GM18517 (cell line): ENCODE data around the gene NOSIP.

ENCODE experiments used
- ATAC-seq: cut with Tn5 transposase; IDR thresholded peaks from one replicate; pipeline ENCODE4 v1.9.1; 2021; ENCODE audit warnings: mild to moderate bottlenecking, moderate library complexity; ENCODE audit not compliant: unreplicated experiment

NOSIP gene

DNA sequence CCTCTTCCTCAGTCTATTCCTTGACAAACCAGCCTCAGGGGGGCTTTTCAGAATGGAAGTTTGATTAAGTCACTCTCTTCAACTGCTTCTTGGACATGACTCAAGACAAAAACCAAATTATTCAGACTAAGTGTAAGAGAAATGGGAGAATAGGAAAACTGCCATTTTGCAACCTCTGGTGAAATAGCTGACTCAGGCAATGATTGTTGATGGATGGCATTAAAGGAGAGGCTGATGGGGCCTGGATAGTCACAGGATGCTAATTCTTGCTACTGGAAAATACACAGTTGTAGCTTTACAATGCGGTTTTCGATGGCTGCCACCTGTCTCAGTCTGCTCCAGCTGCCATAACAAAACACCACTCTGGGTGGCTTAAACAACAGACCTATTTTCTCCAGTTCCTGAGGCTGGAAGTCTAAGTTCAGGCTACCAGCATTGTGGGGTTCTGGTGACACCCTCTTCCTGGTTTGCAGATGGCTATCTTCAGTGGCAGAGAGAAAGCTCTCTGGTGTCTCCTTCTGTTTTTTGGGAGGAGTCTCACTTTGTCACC lies 6.1 kb downstream of the NOSIP start:
- ATAC-seq: no peak

DNA sequence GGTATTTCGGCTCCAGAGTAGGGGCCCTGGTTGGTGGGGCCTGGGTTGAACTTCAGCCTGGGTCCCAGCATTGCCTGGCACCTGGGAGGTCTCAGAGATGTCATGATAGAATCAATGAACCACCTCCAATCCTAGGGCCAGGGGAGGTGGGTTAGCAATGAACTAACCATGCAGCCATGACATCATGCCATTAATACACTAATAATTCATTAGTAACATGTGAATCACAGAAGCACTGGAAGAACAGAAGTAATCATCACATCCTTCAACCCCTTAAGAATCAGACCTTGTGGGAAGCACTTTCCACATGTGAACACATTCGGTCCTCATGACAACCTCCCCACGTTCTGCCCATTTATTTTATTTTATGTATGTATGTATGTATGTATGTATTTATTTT lies 6.9 kb downstream of the NOSIP start:
- no peak for ATAC-seq

DNA sequence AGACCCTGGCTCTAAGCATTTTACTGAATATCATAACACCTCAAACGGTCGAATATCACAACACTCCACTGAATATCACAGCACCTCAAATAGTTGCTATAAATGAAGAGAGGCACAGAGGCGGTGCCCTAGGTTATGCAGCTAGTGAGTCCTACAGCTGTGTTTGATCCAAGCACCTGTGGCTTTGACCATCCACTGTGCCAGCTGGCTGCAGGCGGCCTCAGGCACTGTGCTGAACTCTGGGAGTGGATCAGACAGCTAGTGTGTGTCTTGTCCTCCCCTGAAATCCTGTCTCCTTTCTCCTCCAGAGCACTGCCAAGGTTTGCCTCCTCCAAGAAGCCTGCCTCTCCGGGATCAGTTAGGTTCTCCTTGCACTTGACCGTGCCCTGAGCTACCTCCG lies 7.3 kb downstream of the NOSIP start:
- ATAC-seq: no peak

DNA sequence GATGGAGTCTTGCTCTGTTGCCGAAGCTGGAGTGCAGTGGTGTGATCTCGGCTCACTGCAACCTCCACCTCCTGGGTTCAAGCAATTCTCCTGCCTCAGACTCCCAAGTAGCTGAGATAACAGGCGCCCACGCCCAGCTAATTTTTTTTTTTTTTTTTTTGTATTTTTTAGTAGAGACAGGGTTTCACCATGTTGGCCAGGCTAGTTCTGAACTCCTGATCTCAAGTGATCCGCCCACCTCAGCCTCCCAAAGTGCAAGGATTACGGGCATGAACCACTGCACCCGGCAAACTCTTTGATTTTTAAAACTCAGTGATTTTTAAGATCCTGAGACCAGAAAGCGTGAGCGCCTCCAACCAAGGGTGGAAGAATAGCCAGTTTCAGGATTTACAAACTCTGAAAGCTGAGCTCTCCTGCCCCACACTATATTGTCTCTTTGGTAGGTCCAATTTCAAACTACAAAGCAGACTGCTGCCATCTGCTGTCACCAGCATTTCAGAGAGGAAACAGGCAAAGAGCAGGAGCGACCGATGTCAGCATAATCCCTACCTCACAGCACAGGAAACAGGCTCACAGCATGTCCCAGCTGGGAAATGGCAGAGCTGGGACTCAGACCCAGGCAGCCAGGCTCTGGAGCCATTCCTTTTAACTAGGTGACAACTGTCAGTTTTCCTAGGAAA lies 9.2 kb downstream of the NOSIP start:
- no peak for ATAC-seq

DNA sequence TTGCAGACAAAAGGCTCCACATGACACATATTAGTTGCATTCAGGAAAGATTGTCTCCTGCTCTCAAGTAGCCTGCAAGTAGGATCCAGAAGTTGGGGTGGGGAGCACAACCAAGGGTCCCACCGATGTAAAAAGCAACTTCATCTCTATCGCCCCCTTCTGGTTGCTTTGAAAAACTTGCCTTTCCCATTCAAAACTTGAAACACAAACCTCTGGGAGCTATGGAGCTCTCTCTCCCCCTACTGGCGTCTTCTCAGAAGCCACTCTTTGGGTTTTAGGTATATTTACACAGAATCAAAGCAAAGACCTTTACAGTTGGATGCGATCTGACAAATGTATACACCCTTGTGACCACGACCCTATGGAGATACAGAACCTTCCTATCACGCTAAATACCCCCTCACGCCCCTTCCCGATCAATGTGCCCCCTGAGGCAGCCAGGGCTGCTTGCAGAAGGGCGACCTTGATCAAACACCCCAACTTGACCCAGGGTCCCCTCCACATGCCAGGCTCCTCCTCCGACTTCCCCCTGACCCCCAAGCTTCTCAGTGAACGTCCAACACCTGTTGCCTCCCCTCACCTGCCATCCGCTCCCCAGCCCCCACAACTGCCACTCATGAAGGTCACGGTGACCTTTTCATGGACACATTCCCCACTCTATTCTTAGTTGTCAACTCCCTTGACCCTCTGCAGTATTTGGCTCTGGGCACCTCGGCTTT lies 10.1 kb downstream of the NOSIP start:
- ATAC-seq: peak; percentile 57

DNA sequence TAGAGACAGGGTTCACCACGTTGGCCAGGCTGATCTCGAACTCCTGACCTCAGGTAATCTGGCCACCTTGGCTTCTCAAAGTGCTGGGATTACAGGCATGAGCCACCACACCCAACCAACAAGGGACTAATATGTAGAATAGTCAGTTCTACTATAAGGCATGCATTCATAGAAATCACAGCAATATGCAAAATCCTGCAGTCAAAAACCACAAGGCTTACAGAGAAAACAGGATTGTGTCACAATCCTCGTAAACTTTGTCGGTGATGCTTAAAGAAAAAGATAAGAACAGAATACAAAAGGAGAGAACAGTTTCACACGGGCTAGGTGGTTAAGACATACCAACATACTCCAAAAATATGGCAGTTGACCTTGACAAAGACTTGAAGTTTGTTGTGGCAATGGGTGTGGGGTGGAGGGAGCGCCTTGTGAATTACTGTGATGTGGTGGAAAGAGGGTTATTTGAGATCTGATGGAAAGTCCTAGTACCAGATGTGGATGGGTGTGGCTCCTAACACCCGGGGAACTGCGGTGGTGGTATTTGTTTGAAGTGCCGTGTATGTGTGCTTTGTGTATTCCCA lies 12.4 kb downstream of the NOSIP start:
- no peak for ATAC-seq

DNA sequence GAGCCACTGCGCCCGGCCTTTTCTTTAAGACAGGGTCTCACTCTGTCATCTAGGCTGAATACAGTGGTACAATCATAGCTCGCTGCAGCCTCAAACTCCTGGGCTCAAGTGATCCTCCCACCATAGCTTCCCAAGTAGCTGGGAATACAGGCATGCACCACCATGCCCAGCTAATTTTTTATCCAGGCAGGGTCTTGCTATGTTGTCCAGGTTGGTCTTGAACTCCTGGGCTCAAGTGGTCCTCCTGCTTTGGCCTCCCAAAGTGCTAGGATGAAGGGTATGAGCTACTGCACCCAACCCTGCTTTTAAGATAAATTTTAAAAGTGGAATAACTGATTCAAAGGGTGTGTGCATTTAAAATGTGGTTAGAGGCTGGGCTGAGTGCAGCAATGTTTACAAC lies 14.1 kb downstream of the NOSIP start:
- ATAC-seq: no peak

DNA sequence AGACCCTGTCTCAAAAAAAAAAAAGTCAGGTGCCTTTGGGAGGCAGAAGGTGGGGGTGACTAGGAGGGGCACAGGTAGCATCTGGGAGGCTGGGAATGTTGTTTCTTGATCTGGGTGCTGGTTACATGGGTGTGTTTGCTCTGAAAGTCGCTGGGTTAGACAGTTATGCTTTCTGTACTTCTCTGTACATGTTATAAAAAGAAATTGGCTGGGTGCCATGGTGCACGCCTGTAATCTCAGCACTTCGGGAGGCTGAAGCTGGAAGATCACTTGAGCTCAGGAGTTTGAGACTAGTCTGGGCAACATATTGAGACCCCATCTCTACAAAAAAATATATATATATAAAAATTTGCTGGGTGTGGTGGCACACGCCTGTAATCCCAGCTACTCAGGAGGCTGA lies 15.1 kb downstream of the NOSIP start:
- no peak for ATAC-seq

DNA sequence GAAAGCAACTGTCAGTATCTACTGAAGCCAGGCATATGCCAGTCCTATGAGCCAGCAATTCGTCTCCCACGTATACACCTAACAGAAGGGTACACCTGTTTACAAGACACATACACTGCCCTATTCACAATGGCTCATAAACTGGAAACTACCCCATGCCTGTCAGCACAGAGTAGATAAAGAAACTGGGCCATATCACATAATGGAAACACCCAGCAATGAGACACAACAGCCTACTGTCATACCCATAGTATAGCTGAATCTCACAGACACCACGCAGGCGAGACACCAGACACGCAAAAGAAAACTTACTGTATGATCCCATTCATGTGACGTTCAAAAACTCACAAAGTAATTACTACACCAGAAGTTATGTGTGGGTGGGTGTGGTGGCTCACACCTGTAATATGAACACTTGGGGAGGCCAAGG lies 15.7 kb downstream of the NOSIP start:
- ATAC-seq: no peak

DNA sequence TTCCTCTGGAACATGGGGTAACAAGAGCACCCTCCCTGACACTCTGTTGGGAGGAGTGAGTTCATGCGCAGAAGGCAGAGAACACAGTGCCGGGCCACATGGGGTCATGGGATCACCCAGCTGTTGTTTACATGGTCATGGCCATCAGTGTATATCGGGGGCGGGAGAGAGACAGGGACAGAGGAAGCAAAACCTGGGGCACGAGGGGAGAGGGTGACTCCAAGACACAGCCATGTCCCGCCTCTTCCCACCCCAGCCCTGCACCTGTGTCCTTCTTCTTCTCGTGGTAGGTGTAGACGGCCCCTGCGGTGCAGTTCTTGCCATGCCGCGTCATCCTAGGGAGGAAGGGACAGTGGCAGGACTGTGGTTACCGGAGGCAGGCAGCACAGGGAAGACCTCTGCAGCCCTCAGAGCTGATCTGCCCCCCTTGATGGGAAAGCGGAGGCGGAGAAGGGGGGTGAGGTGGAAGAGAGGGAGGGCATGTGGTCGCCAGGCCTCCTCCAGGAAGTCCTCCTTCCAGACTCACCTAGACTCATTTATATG lies 19.9 kb downstream of the NOSIP start:
- no peak for ATAC-seq

DNA sequence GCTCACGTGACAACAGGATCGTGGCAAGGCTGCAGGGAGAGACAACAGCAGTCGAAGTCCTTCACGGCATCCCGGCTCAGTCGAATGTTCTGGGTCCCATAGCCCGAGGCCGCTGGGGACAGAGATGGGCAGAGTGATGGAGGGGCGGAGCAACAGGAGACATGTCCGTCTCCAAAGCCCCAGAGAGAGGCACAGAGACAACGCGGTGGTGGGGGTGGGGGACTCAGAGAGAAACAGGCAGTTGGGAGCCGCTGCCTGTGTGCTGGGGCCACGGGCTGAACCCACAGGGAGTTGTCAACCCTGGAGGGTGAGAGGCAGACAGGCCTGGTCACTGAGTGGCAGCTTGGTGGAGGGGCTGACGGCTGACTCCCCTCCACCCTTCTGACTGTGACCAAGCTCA lies 20.4 kb downstream of the NOSIP start:
- ATAC-seq: no peak

DNA sequence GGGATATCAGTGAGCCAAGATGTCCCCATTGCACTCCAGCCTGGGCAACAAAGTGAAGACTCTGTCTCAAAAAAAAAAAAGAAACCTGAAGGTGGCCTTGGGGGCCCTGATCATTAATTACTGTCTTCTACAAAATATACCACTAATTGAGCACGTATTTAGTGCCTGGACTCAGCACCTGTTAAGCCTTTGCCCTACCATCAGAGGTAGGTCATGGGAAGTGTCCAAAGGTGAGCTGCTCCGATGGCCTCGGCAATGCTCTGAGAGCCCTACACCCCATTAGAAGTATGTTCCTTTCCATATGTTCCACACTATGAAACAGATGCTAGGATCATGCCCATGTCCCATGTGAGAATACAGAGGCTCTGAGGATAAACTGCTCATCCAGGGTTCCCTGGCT lies 20.9 kb downstream of the NOSIP start:
- ATAC-seq: no peak

DNA sequence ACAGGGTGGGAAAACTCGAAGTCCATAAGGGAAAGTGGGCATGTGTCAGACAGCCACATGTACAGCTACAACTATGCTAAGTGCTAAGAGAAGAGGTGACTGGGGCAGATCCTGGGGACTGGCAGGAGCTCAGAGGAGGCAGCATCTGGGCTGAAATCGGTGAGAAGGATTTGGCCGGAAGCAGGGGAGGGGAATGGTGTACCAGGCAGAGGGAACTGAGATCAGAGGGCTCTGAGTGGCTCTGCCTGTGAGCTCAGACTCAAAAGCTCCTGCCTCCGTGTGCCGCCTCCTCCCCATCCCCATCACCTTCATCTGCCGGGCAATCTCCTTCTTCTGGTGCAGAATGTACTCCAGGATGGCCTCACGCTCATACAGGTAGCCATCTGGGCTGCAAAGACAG lies 21.8 kb downstream of the NOSIP start:
- no peak for ATAC-seq

DNA sequence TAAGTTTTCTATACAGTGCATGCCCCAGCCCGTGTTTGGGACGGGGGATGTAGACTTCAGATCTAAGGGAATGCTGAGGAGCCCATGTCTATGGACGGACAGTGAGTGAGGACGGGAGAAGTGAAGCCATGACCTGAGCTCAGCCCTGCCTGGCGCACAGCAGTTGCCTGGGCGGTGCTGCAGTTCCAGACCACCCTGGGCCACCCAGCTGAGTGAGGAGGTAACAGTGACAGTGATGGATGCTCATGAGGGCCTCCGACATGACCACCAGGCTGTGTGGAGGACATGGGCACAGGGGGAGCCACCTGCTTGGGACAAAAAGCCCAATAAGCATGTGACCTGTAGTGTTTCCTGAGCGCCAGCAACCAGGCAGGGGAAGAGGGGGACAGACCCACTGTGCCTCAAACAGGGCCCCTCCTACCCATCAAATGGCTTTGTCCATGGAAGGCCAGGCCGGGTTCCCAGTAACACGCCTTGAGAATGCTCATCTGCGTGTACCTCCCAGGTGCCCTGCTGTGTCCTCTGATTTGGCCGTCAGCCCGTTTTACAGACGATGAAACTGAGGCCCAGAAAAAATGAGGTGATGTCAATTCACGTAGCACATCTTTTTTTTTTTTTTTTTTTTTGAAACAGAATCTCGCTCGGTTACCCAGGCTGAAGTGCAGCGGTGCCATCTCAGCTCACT lies 22.6 kb downstream of the NOSIP start:
- ATAC-seq: no peak

DNA sequence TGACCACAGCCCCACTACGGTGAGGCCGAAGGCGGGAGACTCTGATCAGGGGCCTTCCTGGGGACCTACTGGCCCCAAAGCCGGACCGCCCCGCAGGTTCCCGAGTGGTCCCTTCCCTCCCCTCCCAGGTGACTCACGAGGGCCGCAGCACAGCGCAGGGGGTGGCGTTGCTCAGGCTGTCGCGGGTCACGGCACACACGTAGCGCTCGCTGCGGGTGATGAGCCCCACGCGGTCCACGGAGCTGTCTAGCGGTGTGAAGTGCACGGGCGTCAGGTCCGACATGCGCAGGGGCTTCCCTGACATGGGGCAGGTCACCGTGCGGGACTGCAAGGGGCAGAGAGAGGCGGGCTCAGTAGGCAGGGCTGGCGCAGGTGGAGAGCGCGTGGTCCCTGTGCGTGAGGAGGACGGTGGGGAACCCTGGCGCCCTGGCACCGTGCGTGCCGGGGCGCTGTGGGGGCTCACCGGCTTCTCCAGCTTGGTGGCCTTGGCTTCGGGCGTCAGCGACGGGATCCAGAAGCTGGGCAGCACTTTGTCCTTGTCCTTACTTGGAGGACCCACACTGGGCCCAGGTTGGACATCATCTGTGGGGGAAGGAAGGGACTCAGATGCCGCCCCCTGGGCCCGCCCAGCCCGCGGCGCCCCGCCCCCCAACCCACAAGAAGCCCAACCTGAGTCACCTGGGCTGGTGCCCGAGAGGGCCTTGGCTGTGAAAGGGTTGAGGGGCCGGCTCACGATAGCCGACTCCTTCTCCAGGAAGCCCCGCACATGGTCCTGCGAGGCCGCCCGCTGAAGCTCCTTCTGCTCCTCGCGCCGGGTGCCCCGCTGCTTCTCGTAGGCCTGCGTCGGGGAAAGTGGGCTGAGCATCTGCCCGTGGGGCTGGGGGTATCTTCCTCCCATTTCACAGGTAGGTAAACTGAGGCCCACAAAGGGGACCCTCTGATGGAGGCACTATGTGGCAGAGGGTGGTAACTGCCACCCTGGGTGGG lies 23.7 kb downstream of the NOSIP start:
- ATAC-seq: no peak

DNA sequence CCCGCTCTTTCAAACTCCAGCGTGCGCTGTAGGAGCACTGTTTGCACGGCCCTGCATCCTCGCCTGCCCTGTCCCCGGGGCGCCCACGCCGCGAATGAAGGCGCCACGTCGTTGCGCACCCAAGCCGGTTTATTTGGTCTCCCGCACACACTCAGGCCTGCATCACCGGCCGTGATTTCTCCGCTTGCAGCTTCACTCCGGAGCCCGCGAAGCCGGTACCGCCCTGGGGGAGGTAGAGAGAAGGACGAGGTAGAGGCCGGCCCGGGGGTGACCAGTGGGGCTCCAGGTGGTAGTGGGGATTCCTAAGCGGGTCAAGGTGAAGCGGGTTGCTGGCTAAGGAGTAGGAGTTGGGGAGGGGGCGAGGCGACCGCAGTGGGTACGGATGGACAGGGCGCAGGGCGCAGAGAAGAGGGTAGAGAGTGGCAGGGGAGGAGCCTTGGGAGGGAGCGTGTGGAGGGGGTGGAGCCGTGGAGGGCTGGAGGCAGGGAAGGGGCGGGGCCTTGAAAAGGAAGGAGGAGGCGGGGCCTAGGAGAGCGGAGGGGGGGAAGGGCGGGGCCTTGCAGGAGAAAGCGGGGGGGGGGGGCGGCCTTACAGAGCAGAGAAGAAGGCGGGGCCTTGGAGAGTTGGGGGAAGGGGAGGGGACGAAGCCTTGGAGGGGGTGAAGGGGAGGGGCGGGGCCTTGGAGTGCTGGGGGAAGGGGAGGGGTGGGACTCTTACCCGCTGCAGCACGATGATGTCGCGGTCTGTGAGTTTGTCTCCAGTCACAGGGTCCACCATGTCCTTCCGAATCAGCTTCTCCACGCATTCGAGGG lies 24.6 kb downstream of the NOSIP start:
- ATAC-seq: no peak

DNA sequence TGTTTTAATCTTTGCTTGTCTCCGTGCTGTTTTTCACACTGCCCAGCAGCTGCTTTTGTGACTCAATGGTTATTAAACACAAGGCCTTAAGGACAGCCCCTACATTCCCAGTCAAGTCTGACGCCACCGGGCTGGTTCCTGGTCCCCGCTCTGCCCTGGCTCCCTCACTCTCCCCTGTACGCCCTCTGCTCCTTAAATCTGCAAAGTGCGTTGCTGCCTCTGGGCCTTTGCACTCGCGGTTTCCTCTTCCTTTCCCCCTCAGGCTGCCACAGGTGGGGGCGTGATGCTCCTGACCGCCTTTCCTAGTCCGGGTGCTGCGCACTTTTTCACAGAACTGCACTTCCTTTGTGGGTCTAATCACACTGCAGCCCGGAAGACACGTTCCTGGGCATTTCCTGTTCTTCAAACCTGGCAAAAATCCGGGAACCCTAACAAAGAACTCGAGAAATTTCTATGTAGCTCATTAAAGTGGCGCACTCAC lies 25.6 kb downstream of the NOSIP start:
- ATAC-seq: no peak

DNA sequence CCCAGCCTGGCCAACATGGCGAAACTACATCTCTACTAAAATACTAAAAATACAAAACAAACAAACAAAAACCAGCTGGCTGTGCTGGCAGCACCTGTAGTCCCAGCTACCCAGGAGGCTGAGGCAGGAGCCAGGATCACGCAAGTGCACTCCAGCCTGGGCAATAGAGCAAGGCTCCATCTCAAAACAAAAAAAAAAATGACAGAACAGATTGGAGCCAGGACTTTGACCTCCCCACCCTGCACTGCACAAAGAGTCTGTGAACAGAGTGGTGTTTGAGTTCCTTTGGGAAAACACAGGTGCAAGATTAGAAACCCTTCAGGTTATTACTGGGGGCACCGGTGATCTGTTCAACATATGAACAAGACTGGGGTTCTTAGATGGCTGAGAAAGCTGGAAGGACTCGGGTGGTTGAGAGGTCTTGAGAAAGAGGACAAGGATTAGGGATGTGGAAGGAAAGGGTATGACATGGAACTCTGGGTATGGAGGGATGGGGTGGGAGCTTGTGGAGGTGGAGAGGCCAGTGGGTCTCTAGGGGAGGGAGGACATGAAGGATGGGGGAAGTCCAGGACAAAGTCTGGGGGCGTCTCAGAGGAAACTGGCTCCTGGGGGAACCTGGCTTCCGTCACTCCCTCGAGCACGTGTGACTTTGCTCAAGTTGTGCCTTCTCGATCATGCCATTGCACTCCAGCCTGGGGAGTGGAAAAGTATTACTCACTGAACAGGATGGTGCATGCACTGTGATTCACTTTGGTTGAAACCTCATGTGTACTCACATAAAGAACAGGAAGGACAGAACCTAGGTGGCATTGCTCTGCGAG lies 26.7 kb downstream of the NOSIP start:
- ATAC-seq: no peak
